ENCODE measurements around the gene CACNB3. TPM values are rescaled to one million over a fixed set of nuclear protein-coding genes. Genes with fewer than 3 reads are reported as not detected.

CACNB3 gene
- total and polyA plus RNA-seq, 9 of the 15 experiments (the other 6 are each of a cell fraction or from before 2014, with no cell fraction given): 0.24 to 2.0 (median 1.5) TPM

GRCh38 chr12:48775991-48776649 lies 42.2 kb upstream of the CACNB3 start:
- Histone ChIP-seq H3K4me1 (replicated peaks in 1 of 2; ENCODE audit: control insufficient read depth in 2 of 2, insufficient read depth in 2 of 2, low read length in 2 of 2) (peaks cover 0 to 6% of the 10 kb centered on the region in 2 experiments; a peak in 2 of 5 replicates), H3K27me3 (ENCODE audit: control insufficient read depth in 2 of 2, insufficient read depth in 2 of 2, low read length in 2 of 2) (peaks cover 23 to 84% of the 10 kb centered on the region in 2 experiments; a peak in 4 of 5 replicates), H3K4me2 (ENCODE audit: insufficient read depth, low read length) (no peak overlapping the region), H3K4me3 (no peak overlapping the region), H3K9me3 (replicated peaks; ENCODE audit: control insufficient read depth, insufficient read depth, low read depth, low read length) (no peaks in the 10 kb centered on the region), H2AFZ (ENCODE audit: low read depth, low read length) (no peak overlapping the region), H3K9ac (ENCODE audit: insufficient read depth in 1 of 2, low read depth in 2 of 2, low read length in 2 of 2) (no peak overlapping the region), H4K20me1 (replicated peaks; ENCODE audit: control insufficient read depth, insufficient read depth, low read length) (peaks cover 12% of the 10 kb centered on the region; the same call in 1 of the 2 replicates), H3K36me3 (ENCODE audit: control insufficient read depth, insufficient read depth, low read length) (no peaks in the 10 kb centered on the region), H3K27ac (ENCODE audit: extremely low read depth, low read depth, low read length) (no peak overlapping the region), H3K9me1 (ENCODE audit: control insufficient read depth, insufficient read depth, low read length) (no peaks in the 10 kb centered on the region), H3K79me2 (ENCODE audit: control insufficient read depth, insufficient read depth, low read length) (no peaks in the 10 kb centered on the region)
- intact Hi-C loops (cut with micrococcal nuclease): no loop called here
- POLR2A ChIA-PET: no interaction called here
- FAIRE-seq: no peak
- no peak for DNase-seq (ENCODE audit: extremely low read depth in 1 of 4, low spot score in 3 of 4)
- WGBS (ENCODE audit: insufficient coverage, low coverage, missing lambda C conversion rate): 20% methylated on average over 28 of the region's 29 CpGs
- CTCF ChIA-PET (ENCODE audit: low intra/inter-chr PET ratio): interaction anchor here (0.5 kb wide), 1 partner anchor 24 kb away, joined by 3 read pairs; no protein-coding TSS in a partner anchor
- ATAC-seq: no peak
- BruUV-seq (replicated peaks): no TSS peak
- in situ Hi-C loops (cut with MboI): loop anchor here (25.0 kb wide), 1 partner anchor 239 kb away; the partner anchor contains the start of gene OR8S1
- TF ChIP-seq ETV6 (IDR thresholded peaks at IDR 0.05; ENCODE audit: borderline replicate concordance in 1 of 2, low read depth in 2 of 2, low read length in 1 of 2) (no peak), ETV6 (CRISPR knock-in tag; IDR thresholded peaks at IDR 0.05; ENCODE audit: borderline replicate concordance) (no peak), MIER1 (IDR thresholded peaks at IDR 0.05; ENCODE audit: low read depth) (no peak), RNF219 (CRISPR knock-in tag; IDR thresholded peaks at IDR 0.05) (no peak), GTF3C2 (IDR thresholded peaks at IDR 0.05; ENCODE audit: borderline replicate concordance, extremely low read depth, insufficient read length) (no peak), HNRNPL (IDR thresholded peaks at IDR 0.05; ENCODE audit: low read depth, low read length) (no peak), HDAC8 (tag; IDR thresholded peaks at IDR 0.05) (no peak), CUX1 (CRISPR knock-in tag; IDR thresholded peaks at IDR 0.05) (no peak), KAT2B (IDR thresholded peaks at IDR 0.05; ENCODE audit: low read depth, low read length) (no peak), TAF1 (IDR thresholded peaks at IDR 0.05; ENCODE audit: control insufficient read depth, extremely low read depth, insufficient read depth, low read length, severe bottlenecking) (no peak)
